ENCODE data around the gene BEST1.

BEST1 gene

GRCh38 chr11:61950035-61950547 is at the start of gene BEST1:
Gene BEST1 (plus strand): TSS chr11:61950351. CDS start chr11:61951807, 1,456 bp downstream.
- in situ Hi-C loops (cut with HindIII; ENCODE audit: low sequenced_read_pairs), result no loop called here

DNA sequence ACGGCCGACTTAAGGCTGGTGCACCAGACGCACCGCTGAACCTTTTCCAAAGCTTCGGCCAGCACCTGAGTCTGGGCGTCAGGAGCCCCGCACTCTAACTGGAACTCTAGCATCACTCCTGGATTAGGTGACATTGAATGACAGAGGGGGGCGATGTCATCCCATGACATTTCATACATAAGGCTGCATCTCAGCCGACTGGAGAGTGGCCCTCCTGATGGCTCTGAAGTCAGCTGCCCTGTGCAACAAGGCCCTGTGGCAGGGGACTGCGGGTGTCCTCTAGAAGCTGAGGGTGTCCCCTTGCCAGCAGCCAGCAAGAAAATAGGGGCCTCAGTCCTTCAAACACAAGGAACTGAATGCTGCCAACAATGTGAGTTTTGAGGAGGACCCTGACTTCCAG is 48.8 kb upstream of the BEST1 start:
- in situ Hi-C loops (cut with HindIII; ENCODE audit: low sequenced_read_pairs), result loop anchor here (25.0 kb wide), 1 partner anchor 161 kb away; no protein-coding TSS in a partner anchor

DNA sequence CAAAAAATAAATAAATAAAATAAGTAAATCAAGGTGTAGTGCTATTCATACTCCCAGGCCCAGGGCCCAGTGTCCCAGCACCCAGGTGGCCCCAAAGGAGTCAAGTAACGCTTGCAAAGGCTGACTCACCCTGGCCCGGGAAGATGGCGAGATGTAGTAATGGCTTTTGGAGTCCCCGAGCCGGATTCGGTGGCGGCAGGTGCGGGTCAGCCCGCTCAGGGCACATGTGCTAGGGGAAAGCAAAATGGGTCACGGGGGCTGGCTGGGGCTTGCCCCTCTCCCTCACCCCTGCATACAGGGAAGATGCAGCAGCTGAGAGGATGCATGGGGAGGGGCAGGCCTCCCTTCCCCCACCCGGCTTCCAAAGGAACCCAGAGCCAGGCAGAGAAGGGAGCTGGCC is 47.8 kb upstream of the BEST1 start:
- in situ Hi-C loops (cut with HindIII; ENCODE audit: low sequenced_read_pairs), result loop anchor here (25.0 kb wide), 1 partner anchor 160 kb away; no protein-coding TSS in a partner anchor

- in situ Hi-C loops (cut with HindIII; ENCODE audit: low sequenced_read_pairs), result loop anchor here (25.0 kb wide), 1 partner anchor 158 kb away; no protein-coding TSS in a partner anchor
Observed at GRCh38 chr11:61903845-61904244, 46.3 kb upstream of the BEST1 start.

DNA sequence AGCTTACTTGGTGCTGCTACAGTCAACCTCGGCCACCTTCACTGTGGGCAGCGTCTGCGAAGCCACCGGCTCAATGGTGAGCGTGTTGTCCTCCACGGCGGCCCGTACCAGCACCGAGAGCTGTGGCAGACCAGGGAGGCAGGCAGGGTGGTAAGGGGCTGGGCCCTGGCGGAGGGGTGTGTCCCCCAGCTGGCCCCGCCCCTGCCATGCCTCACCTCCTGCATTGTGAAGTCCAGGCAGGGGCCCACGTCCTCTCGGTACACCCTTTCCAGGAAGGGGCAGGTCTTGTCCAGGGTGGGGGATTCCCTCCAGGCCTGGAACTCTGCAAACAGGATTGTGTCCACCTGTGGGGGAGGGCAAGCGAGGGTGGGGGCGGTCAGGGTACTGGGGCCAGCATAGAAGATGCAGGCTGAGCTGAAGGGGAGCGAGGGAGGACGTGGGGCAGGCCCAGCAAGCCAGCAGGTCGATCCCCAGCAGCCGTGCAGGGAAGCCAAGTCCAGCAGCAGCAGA is 45.6 kb upstream of the BEST1 start:
- in situ Hi-C loops (cut with HindIII; ENCODE audit: low sequenced_read_pairs), result loop anchor here (25.0 kb wide), 1 partner anchor 158 kb away; no protein-coding TSS in a partner anchor

DNA sequence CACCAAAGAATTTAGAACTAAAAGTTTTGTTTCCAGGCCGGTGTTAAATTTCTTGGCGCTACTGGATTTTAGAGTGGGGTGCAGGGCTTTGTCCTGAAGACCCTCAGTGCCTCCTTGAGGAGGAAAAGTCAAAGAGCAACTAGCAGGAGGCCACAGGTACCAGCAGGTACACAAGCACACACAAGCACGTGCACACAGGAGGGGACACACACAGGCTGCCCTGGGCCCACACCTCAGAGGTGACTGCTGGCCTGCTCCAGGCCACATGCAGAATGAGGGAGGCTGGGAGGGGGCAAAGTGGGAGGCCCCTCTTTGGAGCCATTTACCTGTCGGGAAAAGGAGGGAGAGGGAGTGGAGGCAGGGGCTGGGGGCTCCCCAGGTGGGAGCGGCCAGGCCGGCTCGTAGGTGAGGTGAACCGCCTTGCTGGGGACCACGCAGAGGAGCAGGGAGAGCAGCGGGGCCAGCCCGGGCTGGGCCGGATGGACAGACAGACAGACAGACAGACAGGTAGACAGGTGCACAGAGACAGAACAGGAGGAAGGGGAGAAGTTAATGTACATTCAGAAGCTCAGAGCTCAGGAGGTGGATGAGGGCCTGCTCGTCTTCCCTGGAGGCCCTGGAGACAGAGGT is 45.0 kb upstream of the BEST1 start:
- in situ Hi-C loops (cut with HindIII; ENCODE audit: low sequenced_read_pairs), result loop anchor here (25.0 kb wide), 1 partner anchor 157 kb away; no protein-coding TSS in a partner anchor

- in situ Hi-C loops (cut with HindIII; ENCODE audit: low sequenced_read_pairs), result loop anchor here (25.0 kb wide), 1 partner anchor 156 kb away; no protein-coding TSS in a partner anchor
Observed at GRCh38 chr11:61905801-61906521, 44.2 kb upstream of the BEST1 start.

DNA sequence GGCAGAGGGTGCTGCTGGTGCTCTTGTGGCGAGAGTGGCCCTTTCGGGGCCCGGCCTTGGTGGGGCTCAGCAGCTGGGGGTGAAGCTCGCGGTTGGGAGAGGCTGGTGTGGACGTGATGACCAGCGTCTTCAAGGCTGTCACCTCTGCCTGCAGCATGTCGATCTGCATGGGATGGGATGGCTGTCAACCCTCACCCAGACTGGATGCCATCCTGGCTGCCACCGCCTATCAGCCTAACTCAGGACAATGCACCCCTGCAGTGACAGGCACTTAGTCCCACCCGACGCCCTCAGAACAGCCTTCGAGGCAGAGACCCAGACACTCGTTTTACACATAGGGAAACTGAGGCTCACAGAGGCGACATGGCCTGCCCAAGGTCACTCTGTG is 43.6 kb upstream of the BEST1 start:
- in situ Hi-C loops (cut with HindIII; ENCODE audit: low sequenced_read_pairs), result loop anchor here (25.0 kb wide), 1 partner anchor 156 kb away; no protein-coding TSS in a partner anchor

DNA sequence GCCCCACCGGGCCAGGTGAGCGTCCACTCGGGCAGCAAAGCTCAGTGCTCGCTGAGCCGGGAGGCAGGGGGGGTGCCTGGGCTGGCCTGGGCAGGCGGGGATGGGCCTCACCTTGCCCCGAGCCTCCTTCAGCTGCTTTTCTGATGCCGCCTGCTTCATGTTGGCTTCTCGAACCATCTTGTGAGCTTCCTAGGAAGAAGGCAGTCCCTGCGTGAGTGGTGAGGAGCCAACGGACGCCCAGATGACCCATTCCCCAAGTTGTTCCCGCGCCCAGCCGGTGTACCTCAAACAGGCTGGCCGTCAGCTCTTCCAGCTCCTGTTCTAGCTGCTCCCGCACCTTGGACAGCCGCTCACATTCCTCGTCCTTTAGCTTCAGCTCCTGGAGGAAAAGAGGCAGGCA is 42.9 kb upstream of the BEST1 start:
- in situ Hi-C loops (cut with HindIII; ENCODE audit: low sequenced_read_pairs), result loop anchor here (25.0 kb wide), 1 partner anchor 155 kb away; no protein-coding TSS in a partner anchor

GRCh38 chr11:61907871-61908729 is 42.1 kb upstream of the BEST1 start:
- in situ Hi-C loops (cut with HindIII; ENCODE audit: low sequenced_read_pairs), result loop anchor here (25.0 kb wide), 1 partner anchor 154 kb away; no protein-coding TSS in a partner anchor

GRCh38 chr11:61908730-61909316 is 41.3 kb upstream of the BEST1 start:
- in situ Hi-C loops (cut with HindIII; ENCODE audit: low sequenced_read_pairs), result loop anchor here (25.0 kb wide), 1 partner anchor 153 kb away; no protein-coding TSS in a partner anchor

DNA sequence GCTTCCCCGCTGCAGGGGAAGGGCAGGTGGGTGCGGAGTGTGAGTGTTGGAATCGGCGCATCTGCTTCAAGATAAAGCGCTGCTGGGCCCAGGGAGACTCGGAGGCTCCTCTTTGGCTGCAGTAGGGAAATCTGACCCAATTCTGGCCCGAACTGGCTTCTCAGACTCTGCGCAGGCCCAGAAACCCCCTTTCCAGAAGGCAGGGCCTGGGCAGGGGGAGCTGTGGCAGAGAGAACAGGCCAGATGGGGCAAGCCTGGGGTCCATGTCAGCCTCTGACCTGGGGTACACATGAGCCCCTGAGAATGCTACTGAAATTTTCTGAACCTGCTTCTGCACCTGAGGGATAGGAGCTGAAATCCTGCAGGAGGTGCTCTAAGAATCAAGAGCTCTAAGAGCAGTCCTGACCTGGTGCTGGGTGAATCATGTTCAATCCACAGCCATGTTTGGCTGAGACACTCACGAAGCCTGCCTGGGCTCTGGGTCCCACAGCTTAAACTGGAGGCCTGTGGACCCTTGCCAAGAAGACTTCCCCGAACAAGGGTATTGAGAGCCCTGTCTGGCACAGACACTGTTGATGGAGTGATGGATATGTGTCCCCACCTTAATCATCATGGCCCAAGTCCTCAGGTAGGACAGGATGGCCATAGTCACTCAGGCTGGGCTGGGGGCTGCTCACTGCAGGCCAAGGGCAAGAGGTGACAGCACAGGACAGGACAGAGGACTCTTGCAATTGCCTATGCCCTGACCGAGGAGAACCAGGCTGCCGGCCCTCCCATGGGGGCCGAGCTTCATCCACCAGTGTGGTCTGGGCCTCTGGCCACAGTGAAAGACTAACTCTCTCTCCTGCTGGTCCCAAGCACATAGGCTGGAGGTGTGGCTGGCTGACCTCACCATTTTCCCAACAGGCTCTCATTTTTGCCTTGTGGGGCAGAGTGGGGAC is 39.7 kb upstream of the BEST1 start:
- in situ Hi-C loops (cut with HindIII; ENCODE audit: low sequenced_read_pairs), result loop anchor here (25.0 kb wide), 1 partner anchor 152 kb away; no protein-coding TSS in a partner anchor

GRCh38 chr11:61911128-61911700 is 38.9 kb upstream of the BEST1 start:
- in situ Hi-C loops (cut with HindIII; ENCODE audit: low sequenced_read_pairs), result loop anchor here (25.0 kb wide), 1 partner anchor 151 kb away; no protein-coding TSS in a partner anchor

GRCh38 chr11:61911701-61912529 is 38.2 kb upstream of the BEST1 start:
- in situ Hi-C loops (cut with HindIII; ENCODE audit: low sequenced_read_pairs), result loop anchor here (25.0 kb wide), 1 partner anchor 150 kb away; no protein-coding TSS in a partner anchor

DNA sequence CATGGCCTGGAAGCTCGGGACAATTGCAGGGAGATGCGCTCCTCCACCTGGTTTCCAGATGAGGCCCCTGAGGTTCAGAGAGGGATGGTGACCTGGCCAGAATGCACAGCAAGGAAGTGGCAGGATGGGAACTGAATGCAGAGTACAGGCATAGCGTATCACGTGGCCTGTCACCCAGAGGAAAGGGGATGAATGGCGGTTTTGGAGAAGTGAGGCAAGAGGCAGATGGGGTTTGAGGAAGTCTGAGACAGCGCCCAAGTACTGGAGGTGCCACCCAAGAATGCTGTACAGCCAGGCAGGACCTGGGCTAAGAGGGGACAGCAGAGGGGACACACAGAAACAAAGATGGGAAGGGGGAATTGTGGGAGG is 37.6 kb upstream of the BEST1 start:
- in situ Hi-C loops (cut with HindIII; ENCODE audit: low sequenced_read_pairs), result loop anchor here (25.0 kb wide), 1 partner anchor 150 kb away; no protein-coding TSS in a partner anchor

DNA sequence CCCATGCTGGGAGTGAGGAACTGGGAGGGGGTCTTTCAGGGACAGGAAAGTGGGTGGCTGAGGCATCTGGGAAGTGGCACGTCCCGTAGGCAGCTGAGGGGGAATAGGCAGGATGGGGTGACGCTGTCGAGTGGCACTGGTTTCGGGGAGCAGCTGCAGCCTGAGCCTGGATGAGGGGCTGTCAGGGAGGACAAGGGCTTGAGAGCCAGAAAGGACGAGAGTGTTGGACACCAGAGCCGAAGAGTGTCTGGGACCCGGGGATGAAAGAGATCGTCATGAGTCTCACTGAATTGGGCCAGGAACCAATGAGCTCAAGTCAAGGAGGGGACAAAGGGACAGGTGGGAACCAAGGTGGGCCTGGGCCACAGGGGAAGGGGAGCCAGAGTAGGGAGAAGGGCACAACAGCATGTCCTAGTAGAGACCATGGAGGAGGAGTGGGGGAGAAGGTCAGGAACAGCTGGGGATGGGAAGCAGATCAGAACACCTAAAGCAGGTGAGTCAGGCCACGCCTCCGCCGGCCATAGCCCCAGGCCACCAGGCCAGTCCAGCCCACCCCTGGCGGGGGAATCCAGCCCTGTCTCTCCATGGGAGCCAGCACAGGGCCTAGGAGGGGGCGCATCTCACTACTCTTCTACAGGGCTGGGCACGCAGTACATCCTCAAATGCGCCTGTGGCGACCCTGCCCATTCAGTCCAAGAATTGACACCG is 37.0 kb upstream of the BEST1 start:
- in situ Hi-C loops (cut with HindIII; ENCODE audit: low sequenced_read_pairs), result loop anchor here (25.0 kb wide), 1 partner anchor 149 kb away; no protein-coding TSS in a partner anchor
